GM19372 (cell line): Measurements from ENCODE around the gene DYNLRB1.

Experiments
- ATAC-seq: cut with Tn5 transposase; IDR thresholded peaks from one replicate; pipeline ENCODE4 v1.9.1; 2021; ENCODE audit warnings: mild to moderate bottlenecking, low read depth, moderate library complexity; ENCODE audit not compliant: unreplicated experiment

The DYNLRB1 gene

GRCh38 chr20:34575271-34575670 lies 59.0 kb downstream of the DYNLRB1 start:
- no peak for ATAC-seq

- no peak for ATAC-seq
Observed at GRCh38 chr20:34575756-34576155, 59.5 kb downstream of the DYNLRB1 start.

DNA sequence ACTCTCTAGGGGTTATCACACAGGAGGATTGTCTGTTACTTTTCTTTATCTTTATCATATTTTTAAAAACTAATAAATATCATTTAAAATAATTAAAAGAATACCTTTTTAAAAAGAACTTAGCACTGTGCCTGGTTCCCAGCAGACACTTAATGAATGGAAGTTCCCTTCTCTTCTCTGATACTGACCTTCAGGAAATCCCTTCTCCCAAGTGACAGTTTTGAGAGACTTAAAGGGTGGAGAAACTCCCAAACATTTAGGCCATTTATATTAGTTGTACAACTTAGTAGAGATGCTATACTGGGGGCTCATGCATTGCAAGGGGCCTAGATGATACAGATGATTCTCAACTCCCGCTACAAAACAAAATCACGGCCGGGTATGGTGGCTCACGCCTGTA lies 60.8 kb downstream of the DYNLRB1 start:
- no peak for ATAC-seq

GRCh38 chr20:34578025-34578424 lies 61.8 kb downstream of the DYNLRB1 start:
- ATAC-seq, result no peak

- no peak for ATAC-seq
Observed at GRCh38 chr20:34578521-34578920, 62.3 kb downstream of the DYNLRB1 start.

GRCh38 chr20:34579191-34579978 lies 63.2 kb downstream of the DYNLRB1 start:
- ATAC-seq, result no peak

DNA sequence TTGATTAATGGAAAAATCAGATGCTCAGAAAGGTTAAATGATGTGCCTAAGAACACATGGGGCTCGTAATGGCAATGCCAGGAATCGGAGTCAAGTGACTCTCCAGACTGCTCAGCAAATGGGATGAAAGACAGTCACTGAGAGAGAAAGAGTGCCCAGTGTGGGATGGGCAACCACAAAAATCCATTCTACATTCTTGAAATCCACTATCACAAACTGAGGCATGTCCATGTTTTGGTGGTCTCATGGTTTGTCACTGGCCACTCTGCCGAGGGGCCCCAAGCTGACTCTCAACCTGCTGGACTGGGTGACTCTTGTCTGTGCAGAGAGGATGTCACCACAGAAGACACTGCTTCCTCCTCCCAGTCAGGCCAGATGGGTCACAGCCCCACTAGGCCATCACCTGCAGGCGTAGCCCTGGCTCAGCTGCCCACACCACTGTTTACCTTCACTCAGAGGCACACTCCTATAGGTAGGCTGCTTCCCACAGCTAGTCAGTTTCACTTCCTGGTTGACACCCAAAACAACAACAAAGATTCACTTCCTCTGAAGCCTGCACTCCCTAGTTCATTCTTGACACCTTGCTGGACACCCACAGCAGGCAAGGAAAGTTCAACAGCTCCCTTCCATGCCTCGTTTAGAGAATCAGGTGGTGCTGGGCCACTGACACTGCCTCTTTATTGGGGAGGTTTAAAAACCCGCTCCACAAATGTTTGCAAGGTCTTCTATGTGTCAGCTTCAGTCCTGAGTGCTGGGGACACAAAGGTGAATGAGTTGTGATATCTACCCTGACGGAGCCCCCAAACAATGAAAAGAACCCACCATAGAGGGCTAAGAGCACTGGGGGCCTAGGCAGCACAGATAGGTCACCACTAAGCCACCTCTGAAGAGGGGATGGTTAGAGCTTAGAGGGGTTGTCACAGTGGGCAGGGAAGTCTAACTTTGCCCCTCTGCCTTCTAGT lies 64.0 kb downstream of the DYNLRB1 start:
- peak; percentile 57 for ATAC-seq

DNA sequence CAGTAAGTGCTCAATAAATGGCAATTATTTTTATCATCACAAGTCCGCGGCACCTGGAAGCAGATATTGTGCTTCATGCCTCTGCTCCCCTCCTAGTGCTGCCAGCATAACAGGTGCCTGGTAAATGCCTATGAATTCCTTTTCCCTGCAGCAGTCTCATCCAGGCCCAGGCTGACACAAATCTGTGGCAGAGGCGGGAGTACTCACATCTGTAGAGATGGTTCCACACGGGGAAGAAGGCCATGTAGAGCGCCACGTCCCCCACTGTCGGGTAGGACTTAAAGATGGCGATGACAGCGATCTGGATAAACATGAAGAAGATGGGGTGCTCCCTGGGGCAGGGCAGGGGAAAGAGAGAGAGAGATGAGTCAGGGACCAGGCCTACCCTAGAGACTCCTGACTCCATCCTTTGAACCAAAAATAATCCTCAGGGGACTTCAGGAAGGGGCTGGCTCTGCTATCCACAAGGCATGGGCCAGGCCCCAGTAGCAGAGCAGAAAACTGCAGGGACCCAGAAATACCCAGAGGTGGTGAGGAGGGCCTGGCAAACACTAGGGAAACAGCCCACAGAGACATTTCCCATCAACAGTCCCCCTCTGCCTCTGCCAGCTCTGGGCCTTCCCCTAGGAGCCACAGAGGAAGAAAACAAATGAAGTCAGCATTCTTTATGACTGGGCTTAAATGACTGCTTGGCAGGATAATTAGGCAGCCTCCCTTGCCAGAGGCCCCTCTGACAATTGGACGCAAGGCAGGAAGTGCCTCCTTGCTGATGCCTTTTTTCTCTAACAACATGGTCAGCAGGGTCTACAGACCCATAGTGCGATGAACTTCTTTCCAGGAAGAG lies 65.3 kb downstream of the DYNLRB1 start:
- no peak for ATAC-seq

DNA sequence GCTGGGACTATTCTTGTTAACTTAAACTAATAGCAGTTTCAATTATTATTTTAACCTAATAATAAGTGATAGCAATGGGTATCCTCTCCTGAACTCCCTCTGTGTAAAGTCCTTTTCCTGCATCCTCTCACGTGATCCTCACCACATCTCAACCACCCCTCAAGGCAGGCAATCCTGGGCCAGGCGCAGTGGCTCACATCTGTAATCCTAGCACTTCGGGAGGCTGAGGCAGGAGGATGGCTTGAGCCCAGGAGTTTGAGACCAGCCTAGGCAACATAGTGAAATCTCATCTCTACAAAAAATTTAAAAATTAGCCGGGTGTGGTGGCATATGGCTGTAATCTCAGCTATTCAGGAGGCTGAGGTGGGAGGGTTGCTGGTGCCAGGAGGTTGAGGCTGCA lies 66.0 kb downstream of the DYNLRB1 start:
- ATAC-seq, result no peak

- ATAC-seq, result no peak
Observed at GRCh38 chr20:34582911-34583310, 66.7 kb downstream of the DYNLRB1 start.

- no peak for ATAC-seq
Observed at GRCh38 chr20:34583544-34583943, 67.3 kb downstream of the DYNLRB1 start.

- no peak for ATAC-seq
Observed at GRCh38 chr20:34585019-34585418, 68.8 kb downstream of the DYNLRB1 start.

- ATAC-seq, result no peak
Observed at GRCh38 chr20:34586488-34587163, 70.4 kb downstream of the DYNLRB1 start.
